Measurements from ENCODE around the gene KLF13.

KLF13 gene

GRCh38 chr15:31303726-31304648, 22.6 kb upstream of the KLF13 start:
- intact Hi-C loops (cut with micrococcal nuclease) = loop anchor here (5.0 kb wide), 1 partner anchor 42 kb away; no protein-coding TSS in a partner anchor
- Mint-ChIP-seq H3K27ac (no peak overlapping the region), H3K9me3 (no peaks in the 10 kb centered on the region), H3K4me1 (ENCODE audit: low read depth) (peaks cover 60% of the 10 kb centered on the region), H3K36me3 (ENCODE audit: low read depth) (no peaks in the 10 kb centered on the region), H3K27me3 (peaks cover 17% of the 10 kb centered on the region), H3K4me3 (no peak overlapping the region)

- no peaks in the 10 kb centered on the region for H3K36me3 Mint-ChIP-seq (ENCODE audit: low read depth)
- intact Hi-C loops (cut with micrococcal nuclease) = loop anchor here (5.0 kb wide), 1 partner anchor 43 kb away; no protein-coding TSS in a partner anchor
Observed at GRCh38 chr15:31304751-31305365, 21.8 kb upstream of the KLF13 start.

GRCh38 chr15:31305375-31305774, 21.3 kb upstream of the KLF13 start:
- Mint-ChIP-seq H3K36me3 (ENCODE audit: low read depth) (no peaks in the 10 kb centered on the region), H3K4me1 (ENCODE audit: low read depth) (peaks cover 60% of the 10 kb centered on the region), H3K9me3 (no peaks in the 10 kb centered on the region), H3K27me3 (peaks cover 21% of the 10 kb centered on the region), H3K4me3 (no peak overlapping the region), H3K27ac (peak overlapping the region; percentile 17)
- intact Hi-C loops (cut with micrococcal nuclease) = no loop called here

More at GRCh38 chr15:31304751-31305365, 21.8 kb upstream of the KLF13 start:
- Mint-ChIP-seq H3K9me3 (no peaks in the 10 kb centered on the region), H3K4me1 (ENCODE audit: low read depth) (peaks cover 61% of the 10 kb centered on the region), H3K27ac (peak overlapping the region; percentile 17), H3K27me3 (peaks cover 21% of the 10 kb centered on the region), H3K4me3 (no peak overlapping the region)

GRCh38 chr15:31305796-31306425, 20.7 kb upstream of the KLF13 start:
- Mint-ChIP-seq H3K27me3 (peaks cover 21% of the 10 kb centered on the region), H3K36me3 (ENCODE audit: low read depth) (no peaks in the 10 kb centered on the region), H3K27ac (no peak overlapping the region), H3K4me3 (no peak overlapping the region), H3K9me3 (no peaks in the 10 kb centered on the region), H3K4me1 (ENCODE audit: low read depth) (peaks cover 60% of the 10 kb centered on the region)
- intact Hi-C loops (cut with micrococcal nuclease) = no loop called here

- Mint-ChIP-seq H3K9me3 (no peaks in the 10 kb centered on the region), H3K4me3 (no peak overlapping the region), H3K27ac (no peak overlapping the region), H3K27me3 (peaks cover 21% of the 10 kb centered on the region), H3K36me3 (ENCODE audit: low read depth) (no peaks in the 10 kb centered on the region), H3K4me1 (ENCODE audit: low read depth) (peaks cover 60% of the 10 kb centered on the region)
- intact Hi-C loops (cut with micrococcal nuclease) = no loop called here
Observed at GRCh38 chr15:31306426-31307269, 20.0 kb upstream of the KLF13 start.

GRCh38 chr15:31307270-31308184, 19.1 kb upstream of the KLF13 start:
- Mint-ChIP-seq H3K27ac (no peak overlapping the region), H3K36me3 (ENCODE audit: low read depth) (no peaks in the 10 kb centered on the region), H3K9me3 (no peaks in the 10 kb centered on the region), H3K4me3 (no peak overlapping the region), H3K4me1 (ENCODE audit: low read depth) (peaks cover 52% of the 10 kb centered on the region), H3K27me3 (peaks cover 21% of the 10 kb centered on the region)
- intact Hi-C loops (cut with micrococcal nuclease) = no loop called here

GRCh38 chr15:31308185-31308639, 18.4 kb upstream of the KLF13 start:
- intact Hi-C loops (cut with micrococcal nuclease) = no loop called here
- Mint-ChIP-seq H3K27ac (no peak overlapping the region), H3K36me3 (ENCODE audit: low read depth) (no peaks in the 10 kb centered on the region), H3K4me3 (no peak overlapping the region), H3K4me1 (ENCODE audit: low read depth) (peaks cover 45% of the 10 kb centered on the region), H3K9me3 (peaks cover 1% of the 10 kb centered on the region), H3K27me3 (peaks cover 21% of the 10 kb centered on the region)

GRCh38 chr15:31309893-31310606, 16.6 kb upstream of the KLF13 start:
- intact Hi-C loops (cut with micrococcal nuclease) = no loop called here
- Mint-ChIP-seq H3K4me3 (no peak overlapping the region), H3K9me3 (peaks cover 10% of the 10 kb centered on the region), H3K4me1 (ENCODE audit: low read depth) (peaks cover 28% of the 10 kb centered on the region), H3K36me3 (ENCODE audit: low read depth) (no peaks in the 10 kb centered on the region), H3K27me3 (peaks cover 19% of the 10 kb centered on the region), H3K27ac (peak overlapping the region; percentile 31)

- no peak overlapping the region for H3K4me3 Mint-ChIP-seq
- peaks cover 33% of the 10 kb centered on the region for H3K4me1 Mint-ChIP-seq (ENCODE audit: low read depth)
- peaks cover 16% of the 10 kb centered on the region for H3K27me3 Mint-ChIP-seq
- H3K9me3 Mint-ChIP-seq = peaks cover 10% of the 10 kb centered on the region
- intact Hi-C loops (cut with micrococcal nuclease) = no loop called here
- H3K27ac Mint-ChIP-seq = no peak overlapping the region
- H3K36me3 Mint-ChIP-seq (ENCODE audit: low read depth) = no peaks in the 10 kb centered on the region
Observed at GRCh38 chr15:31311735-31312619, 14.7 kb upstream of the KLF13 start.

GRCh38 chr15:31313223-31313622, 13.4 kb upstream of the KLF13 start:
- H3K27me3 Mint-ChIP-seq = peaks cover 9% of the 10 kb centered on the region
- peaks cover 10% of the 10 kb centered on the region for H3K9me3 Mint-ChIP-seq
- no peaks in the 10 kb centered on the region for H3K36me3 Mint-ChIP-seq (ENCODE audit: low read depth)
- no peak overlapping the region for H3K4me3 Mint-ChIP-seq
- peaks cover 27% of the 10 kb centered on the region for H3K4me1 Mint-ChIP-seq (ENCODE audit: low read depth)
- intact Hi-C loops (cut with micrococcal nuclease) = no loop called here
- no peak overlapping the region for H3K27ac Mint-ChIP-seq

- Mint-ChIP-seq H3K9me3 (peaks cover 10% of the 10 kb centered on the region), H3K27me3 (peaks cover 7% of the 10 kb centered on the region), H3K27ac (no peak overlapping the region), H3K4me3 (no peak overlapping the region), H3K4me1 (ENCODE audit: low read depth) (peaks cover 27% of the 10 kb centered on the region), H3K36me3 (ENCODE audit: low read depth) (no peaks in the 10 kb centered on the region)
- intact Hi-C loops (cut with micrococcal nuclease) = no loop called here
Observed at GRCh38 chr15:31314380-31314779, 12.3 kb upstream of the KLF13 start.
